ENCODE data around the gene ZCCHC14. TPM values are rescaled to one million over a fixed set of nuclear protein-coding genes. Genes with fewer than 3 reads are reported as not detected.
A peak's percentile ranks its signal among the peaks of the same experiment; 100 is the strongest.
"Not testable (repeated sequence)": the region's sequence is repeated elsewhere in the genome, so short reads cannot be mapped to it uniquely, and the experiment has no call there.

ZCCHC14 gene
- total and polyA plus RNA-seq, 4 experiments from 2014 or later, result 0.21 to 25.1 (median 11.9) TPM

DNA sequence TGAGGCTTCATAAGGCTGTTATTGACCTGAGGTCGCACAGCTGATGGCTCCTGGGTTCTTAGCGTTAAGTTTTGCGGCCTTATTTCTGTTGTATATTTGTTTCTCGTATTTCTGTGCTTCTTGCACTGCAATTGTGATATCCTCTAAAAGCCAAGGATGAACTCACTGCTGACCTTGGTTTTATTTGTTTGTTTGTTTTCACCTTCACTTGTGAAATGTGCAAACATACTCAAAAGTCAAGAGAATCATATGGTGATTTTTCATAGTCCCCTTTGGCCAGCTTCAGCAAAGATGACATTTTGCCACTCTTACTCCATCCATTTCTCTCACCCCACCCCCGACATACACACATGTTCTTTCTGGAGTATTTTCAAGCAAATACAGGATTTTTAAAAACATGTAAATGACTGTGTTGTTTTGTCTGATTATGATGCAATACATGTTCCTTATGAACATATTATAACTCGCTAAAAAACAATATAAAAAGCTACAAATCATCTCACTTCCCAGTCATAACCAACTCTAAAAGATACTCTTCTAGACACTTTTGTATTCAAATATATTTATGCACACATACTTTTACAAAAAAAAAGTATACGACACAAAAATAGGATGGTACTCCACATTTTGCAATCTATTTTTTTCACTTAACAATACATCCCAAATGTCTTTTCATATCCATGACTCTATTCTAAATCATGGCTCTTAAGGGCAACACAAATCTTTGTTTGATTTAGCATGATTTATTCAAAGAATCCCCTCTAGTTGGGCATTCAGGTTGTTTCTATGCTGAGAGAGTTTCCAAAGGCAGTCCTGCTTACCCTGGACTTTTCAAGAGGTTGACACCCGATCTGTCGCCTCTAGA is 5.7 kb upstream of the ZCCHC14 start:
- Histone ChIP-seq H3K27me3 (ENCODE audit: insufficient read depth, low read length) (no peaks in the 10 kb centered on the region), H3K4me3 (ENCODE audit: low read length in 2 of 2) (no peak overlapping the region), H3K4me1 (ENCODE audit: insufficient read depth, low read length) (peaks cover 22% of the 10 kb centered on the region), H3K36me3 (ENCODE audit: insufficient read depth, low read length) (no peaks in the 10 kb centered on the region), H3K9me3 (ENCODE audit: control insufficient read depth in 1 of 2, low read length in 2 of 2) (no peaks in the 10 kb centered on the region), H3K27ac (ENCODE audit: low read depth, low read length) (no peak overlapping the region)
- Mint-ChIP-seq H3K4me1 (peaks cover 12 to 32% (median 17%) of the 10 kb centered on the region in 4 donors), H3K4me3 (no peak overlapping the region), H3K36me3 (no peaks in the 10 kb centered on the region), H3K9me3 (no peaks in the 10 kb centered on the region), H3K27me3 (no peaks in the 10 kb centered on the region), H3K27ac (no peak overlapping the region)
- ChIA-PET POLR2A (ENCODE audit: partially characterized antibody) (no interaction called here), CTCF (ENCODE audit: partially characterized antibody) (no interaction called here)
- intact Hi-C loops (cut with micrococcal nuclease), result no loop called here
- no peak for DNase-seq

DNA sequence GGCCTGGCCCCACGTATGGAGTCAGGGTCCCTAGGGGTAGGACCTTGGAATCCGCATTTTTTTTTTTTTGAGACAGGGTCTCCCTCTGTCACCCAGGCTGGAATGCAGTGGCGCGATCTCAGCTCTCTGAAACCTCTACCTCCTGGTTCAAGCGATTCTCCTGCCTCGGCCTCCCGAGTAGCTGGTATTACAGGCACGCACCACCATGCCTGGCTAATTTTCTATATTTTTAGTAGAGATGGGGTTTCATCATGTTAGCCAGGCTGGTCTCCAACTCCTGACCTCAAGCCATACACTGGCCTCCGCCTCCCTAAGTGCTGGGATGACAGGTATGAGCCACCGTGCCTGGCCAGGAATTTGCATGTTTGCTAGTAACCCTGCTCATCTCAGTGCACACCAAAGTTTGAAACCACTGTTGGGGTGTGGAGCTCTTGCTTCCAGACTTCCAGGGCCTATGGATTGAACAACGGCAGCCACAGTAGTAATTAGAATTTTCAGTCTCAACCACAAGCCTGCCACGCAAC is 5.0 kb upstream of the ZCCHC14 start:
- H3K27ac ChIP-seq (ENCODE audit: low read depth, low read length); H3K27me3 Mint-ChIP-seq; H3K27ac Mint-ChIP-seq; H3K9me3 Mint-ChIP-seq; H3K4me3 ChIP-seq (ENCODE audit: low read length in 2 of 2); POLR2A ChIA-PET (ENCODE audit: partially characterized antibody); H3K9me3 ChIP-seq (ENCODE audit: control insufficient read depth in 1 of 2, low read length in 2 of 2); DNase-seq; H3K36me3 Mint-ChIP-seq; CTCF ChIA-PET (ENCODE audit: partially characterized antibody); H3K36me3 ChIP-seq (ENCODE audit: insufficient read depth, low read length); H3K27me3 ChIP-seq (ENCODE audit: insufficient read depth, low read length); intact Hi-C loops (cut with micrococcal nuclease): not testable (repeated sequence)
- H3K4me1 ChIP-seq (ENCODE audit: insufficient read depth, low read length), result peaks cover 25% of the 10 kb centered on the region
- H3K4me1 Mint-ChIP-seq, result peaks cover 14 to 39% (median 21%) of the 10 kb centered on the region in 4 donors
- H3K4me3 Mint-ChIP-seq, result peak overlapping the region in 1 of 8 donors; percentile 37

DNA sequence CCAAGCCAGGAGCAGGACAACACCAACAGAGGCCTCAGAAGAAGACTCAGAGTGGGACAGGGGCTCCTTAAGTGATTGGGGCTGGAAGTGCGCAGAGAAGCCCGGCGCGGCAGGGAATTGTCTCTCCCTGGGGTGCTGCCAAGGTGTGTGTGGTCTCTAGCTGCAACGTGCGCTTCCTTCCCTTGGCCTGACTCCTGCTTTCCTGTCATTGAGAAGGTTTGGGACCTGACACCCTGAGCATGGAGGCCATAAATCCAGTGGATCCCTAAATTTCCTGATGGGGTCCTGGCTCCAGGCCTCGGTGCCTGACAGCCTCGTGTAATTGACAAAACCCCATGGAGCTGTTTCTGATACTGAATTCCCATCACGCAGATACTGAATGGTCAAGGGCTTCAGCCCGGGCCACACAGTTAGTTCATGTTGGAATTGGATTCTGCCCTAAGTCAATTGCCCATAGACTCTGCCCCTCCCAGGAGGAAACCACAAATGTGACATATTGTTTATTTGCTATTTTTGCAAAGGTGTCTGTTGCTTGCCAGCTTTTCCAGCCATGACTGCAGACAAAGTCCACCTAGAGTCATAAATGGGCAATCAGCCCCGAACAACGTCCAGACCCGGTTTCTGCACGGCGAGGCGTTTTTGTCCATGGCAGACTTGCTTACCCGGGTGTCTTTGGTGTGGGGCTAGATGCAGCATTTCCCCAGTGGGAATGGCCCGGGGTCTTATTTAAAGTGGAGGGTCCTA is 4.4 kb upstream of the ZCCHC14 start:
- DNase-seq; intact Hi-C loops (cut with micrococcal nuclease); POLR2A ChIA-PET (ENCODE audit: partially characterized antibody); H3K9me3 ChIP-seq (ENCODE audit: control insufficient read depth in 1 of 2, low read length in 2 of 2); H3K27ac ChIP-seq (ENCODE audit: low read depth, low read length); CTCF ChIA-PET (ENCODE audit: partially characterized antibody); H3K9me3 Mint-ChIP-seq; H3K4me3 ChIP-seq (ENCODE audit: low read length in 2 of 2); H3K36me3 Mint-ChIP-seq; H3K27me3 Mint-ChIP-seq; H3K36me3 ChIP-seq (ENCODE audit: insufficient read depth, low read length); H3K27me3 ChIP-seq (ENCODE audit: insufficient read depth, low read length): not testable (repeated sequence)
- H3K4me1 Mint-ChIP-seq, result peaks cover 14 to 39% (median 21%) of the 10 kb centered on the region in 4 donors
- peak overlapping the region in 1 of 7 donors; percentile 93 for H3K27ac Mint-ChIP-seq
- peak overlapping the region in 2 of 8 donors; percentile 26 to 57 for H3K4me3 Mint-ChIP-seq
- peaks cover 25% of the 10 kb centered on the region for H3K4me1 ChIP-seq (ENCODE audit: insufficient read depth, low read length)

DNA sequence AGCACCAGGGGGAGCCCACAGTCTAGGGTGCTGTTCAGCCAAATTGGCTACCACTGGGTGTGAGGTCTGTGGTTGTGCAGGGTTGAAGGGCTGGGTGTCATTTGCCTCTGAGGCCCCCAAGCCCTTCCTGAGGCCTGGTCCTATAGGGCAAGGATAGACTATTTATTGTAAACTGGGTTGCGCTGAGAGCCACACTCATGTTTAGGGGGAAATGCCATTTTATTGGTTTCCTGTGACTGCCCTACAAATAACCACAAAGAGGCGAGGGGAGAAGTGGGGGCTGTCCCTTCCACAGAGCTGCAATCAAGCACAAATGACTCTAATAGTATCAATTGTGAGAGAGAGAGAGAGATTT is 3.6 kb upstream of the ZCCHC14 start:
- peak overlapping the region in 3 of 7 donors; percentile 18 to 93 (median 46) for H3K27ac Mint-ChIP-seq
- intact Hi-C loops (cut with micrococcal nuclease), result no loop called here
- peak overlapping the region in 5 of 8 donors; percentile 11 to 69 (median 57) for H3K4me3 Mint-ChIP-seq
- H3K36me3 ChIP-seq (ENCODE audit: insufficient read depth, low read length), result no peaks in the 10 kb centered on the region
- CTCF ChIA-PET (ENCODE audit: partially characterized antibody), result no interaction called here
- H3K27ac ChIP-seq (ENCODE audit: low read depth, low read length), result no peak overlapping the region
- no peaks in the 10 kb centered on the region for H3K27me3 Mint-ChIP-seq
- H3K36me3 Mint-ChIP-seq, result peaks cover 0 to 3% of the 10 kb centered on the region in 2 donors
- no peaks in the 10 kb centered on the region for H3K9me3 ChIP-seq (ENCODE audit: control insufficient read depth in 1 of 2, low read length in 2 of 2)
- no peaks in the 10 kb centered on the region for H3K27me3 ChIP-seq (ENCODE audit: insufficient read depth, low read length)
- H3K4me3 ChIP-seq (ENCODE audit: low read length in 2 of 2), result no peak overlapping the region
- POLR2A ChIA-PET (ENCODE audit: partially characterized antibody), result no interaction called here
- DNase-seq, result peak; percentile 23 to 58 (median 36)
- H3K9me3 Mint-ChIP-seq, result no peaks in the 10 kb centered on the region
- peaks cover 30% of the 10 kb centered on the region for H3K4me1 ChIP-seq (ENCODE audit: insufficient read depth, low read length)
- peaks cover 14 to 41% (median 21%) of the 10 kb centered on the region in 4 donors for H3K4me1 Mint-ChIP-seq

DNA sequence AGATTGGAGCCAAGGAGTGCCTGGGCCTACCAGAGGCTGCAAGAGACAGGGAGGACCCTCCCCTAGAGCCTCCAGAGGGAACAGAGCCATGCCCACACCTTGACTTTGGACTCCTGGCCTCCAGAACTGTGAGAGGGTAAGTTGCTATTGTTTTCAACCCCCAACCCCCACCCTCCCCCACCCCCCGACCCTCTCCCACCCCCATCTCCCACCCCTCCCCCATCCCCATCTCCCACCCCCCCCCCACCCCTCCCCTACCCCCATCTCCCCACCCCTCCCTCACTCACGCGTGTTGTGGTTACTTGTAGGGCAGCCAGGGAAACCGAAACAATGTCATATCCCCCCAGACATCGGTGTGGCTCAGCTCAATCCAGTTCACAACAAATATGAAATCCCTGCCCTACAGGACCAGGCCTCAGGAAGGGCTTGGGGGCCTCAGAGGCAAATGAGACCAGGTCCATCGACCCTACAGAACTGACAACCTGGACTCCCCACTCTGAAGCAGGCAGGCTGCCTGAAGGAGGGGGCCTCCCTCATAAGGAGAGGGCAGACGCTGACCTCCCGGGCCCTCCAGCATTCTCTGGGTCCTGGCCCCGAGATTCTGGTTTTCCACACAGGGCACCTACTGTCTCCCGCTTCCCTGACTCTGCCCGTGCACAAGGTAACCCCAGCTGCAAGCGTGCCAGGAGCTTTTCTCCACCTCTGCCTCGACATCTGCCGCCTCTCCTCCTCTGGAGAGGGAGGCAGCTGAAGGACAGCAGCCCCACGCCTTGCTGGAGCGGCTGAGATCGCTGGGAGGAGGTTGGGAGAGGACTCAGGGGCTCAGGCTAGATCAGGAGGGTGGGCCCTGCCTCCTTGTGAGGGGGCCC is 3.0 kb upstream of the ZCCHC14 start:
- H3K4me3 ChIP-seq (ENCODE audit: low read length in 2 of 2), result no peak overlapping the region
- ChIA-PET POLR2A (ENCODE audit: partially characterized antibody) (no interaction called here), CTCF (ENCODE audit: partially characterized antibody) (no interaction called here)
- H3K27ac ChIP-seq (ENCODE audit: low read depth, low read length), result no peak overlapping the region
- DNase-seq, result no peak
- peaks cover 36% of the 10 kb centered on the region for H3K4me1 ChIP-seq (ENCODE audit: insufficient read depth, low read length)
- H3K27me3 ChIP-seq (ENCODE audit: insufficient read depth, low read length), result no peaks in the 10 kb centered on the region
- Mint-ChIP-seq H3K4me1 (peaks cover 14 to 47% (median 26%) of the 10 kb centered on the region in 4 donors), H3K27ac (peak overlapping the region in 3 of 7 donors; percentile 46 to 93 (median 66)), H3K9me3 (no peaks in the 10 kb centered on the region), H3K27me3 (no peaks in the 10 kb centered on the region), H3K4me3 (peak overlapping the region in 4 of 8 donors; percentile 21 to 69 (median 48)), H3K36me3 (peaks cover 0 to 5% of the 10 kb centered on the region in 2 donors)
- H3K9me3 ChIP-seq (ENCODE audit: control insufficient read depth in 1 of 2, low read length in 2 of 2), result no peaks in the 10 kb centered on the region
- no peaks in the 10 kb centered on the region for H3K36me3 ChIP-seq (ENCODE audit: insufficient read depth, low read length)
- intact Hi-C loops (cut with micrococcal nuclease), result no loop called here

DNA sequence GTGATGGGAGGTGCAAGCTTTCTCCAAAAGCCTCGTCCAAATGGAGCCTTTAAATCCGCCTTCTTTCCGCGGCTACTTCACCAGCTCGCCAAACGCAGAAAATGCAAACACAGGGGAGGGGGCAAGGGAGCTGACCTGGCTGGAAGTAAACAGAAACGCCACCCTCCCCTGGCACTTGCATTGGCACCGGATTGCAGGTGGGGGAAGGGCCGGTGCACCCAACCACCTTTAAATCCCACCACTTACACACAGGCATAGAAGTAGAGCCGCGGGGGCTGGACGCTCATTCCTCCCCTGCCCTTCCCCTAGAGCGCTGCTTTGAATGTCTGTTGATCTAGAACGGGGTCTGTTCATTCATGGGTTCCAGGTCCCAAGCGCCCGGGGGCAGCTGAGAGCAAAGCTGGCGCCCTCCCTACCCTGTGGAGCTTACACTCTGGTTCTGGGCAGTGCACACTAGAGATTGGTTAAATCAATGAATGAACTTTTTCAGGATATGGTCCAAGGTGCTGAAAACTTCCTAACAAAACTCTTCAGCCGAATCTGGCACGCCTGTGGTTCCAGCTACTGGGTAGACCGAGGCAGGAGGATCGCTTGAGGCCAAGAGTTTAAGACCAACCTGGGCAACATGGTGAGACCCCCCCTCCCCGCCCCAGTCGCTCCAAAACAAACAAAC is 920 bp upstream of the ZCCHC14 start:
- Mint-ChIP-seq H3K9me3 (no peaks in the 10 kb centered on the region), H3K36me3 (peaks cover 0 to 10% of the 10 kb centered on the region in 2 donors), H3K4me3 (peak overlapping the region; percentile 81 to 98 (median 92)), H3K4me1 (peaks cover 31 to 67% (median 45%) of the 10 kb centered on the region in 4 donors), H3K27ac (peak overlapping the region in 5 of 7 donors; percentile 53 to 93 (median 79)), H3K27me3 (no peaks in the 10 kb centered on the region)
- ChIA-PET CTCF (ENCODE audit: partially characterized antibody) (no interaction called here), POLR2A (ENCODE audit: partially characterized antibody) (interaction anchor here (0.6 to 1.4 kb wide), 3 partner anchors 93 to 110 kb away, joined by 3 to 4 read pairs (median 4); partner anchors contain the start of gene FBXO31)
- H3K36me3 ChIP-seq (ENCODE audit: insufficient read depth, low read length), result no peaks in the 10 kb centered on the region
- no peaks in the 10 kb centered on the region for H3K9me3 ChIP-seq (ENCODE audit: control insufficient read depth in 1 of 2, low read length in 2 of 2)
- no peaks in the 10 kb centered on the region for H3K27me3 ChIP-seq (ENCODE audit: insufficient read depth, low read length)
- intact Hi-C loops (cut with micrococcal nuclease), result loop anchor here (1.0 to 5.0 kb wide), 2 partner anchors 105 to 144 kb away; no protein-coding TSS in a partner anchor
- no peak for DNase-seq
- H3K27ac ChIP-seq (ENCODE audit: low read depth, low read length), result peak overlapping the region; percentile 49
- peaks cover 56% of the 10 kb centered on the region for H3K4me1 ChIP-seq (ENCODE audit: insufficient read depth, low read length)
- peak overlapping the region; percentile 34 to 73 for H3K4me3 ChIP-seq (ENCODE audit: low read length in 2 of 2)
